HG03378 (cell line): ENCODE results near the gene ATP6V0C.

Experiments used
- ATAC-seq: cut with Tn5 transposase; IDR thresholded peaks from one replicate; pipeline ENCODE4 v1.9.1; 2021; ENCODE audit warnings: mild to moderate bottlenecking, moderate library complexity; ENCODE audit not compliant: unreplicated experiment

The ATP6V0C gene

GRCh38 chr16:2513405-2514332 is at the start of gene ATP6V0C:
Gene ATP6V0C (plus strand): TSS chr16:2513952. CDS start chr16:2514104, 152 bp downstream.
- peak; percentile 47 for ATAC-seq

GRCh38 chr16:2464333-2464732 is 49.4 kb upstream of the ATP6V0C start:
- ATAC-seq: no peak

GRCh38 chr16:2465653-2466415 is 47.9 kb upstream of the ATP6V0C start:
- ATAC-seq: no peak

- no peak for ATAC-seq
Observed at GRCh38 chr16:2466667-2467527, 46.9 kb upstream of the ATP6V0C start.

GRCh38 chr16:2467528-2468232 is 46.1 kb upstream of the ATP6V0C start:
- ATAC-seq: no peak

- no peak for ATAC-seq
Observed at GRCh38 chr16:2468233-2468724, 45.5 kb upstream of the ATP6V0C start.

- no peak for ATAC-seq
Observed at GRCh38 chr16:2468725-2469398, 44.9 kb upstream of the ATP6V0C start.

GRCh38 chr16:2469399-2470233 is 44.1 kb upstream of the ATP6V0C start:
- ATAC-seq: no peak

- ATAC-seq: no peak
Observed at GRCh38 chr16:2470234-2470601, 43.5 kb upstream of the ATP6V0C start.

- ATAC-seq: no peak
Observed at GRCh38 chr16:2470603-2471015, 43.1 kb upstream of the ATP6V0C start.

- ATAC-seq: no peak
Observed at GRCh38 chr16:2471016-2471652, 42.6 kb upstream of the ATP6V0C start, which contains the start of gene NTN3. Gene NTN3 (plus strand): TSS chr16:2471297. CDS start chr16:2471702, 405 bp downstream.

GRCh38 chr16:2471653-2472487 is 41.9 kb upstream of the ATP6V0C start:
- ATAC-seq: no peak

- ATAC-seq: no peak
Observed at GRCh38 chr16:2472488-2472864, 41.3 kb upstream of the ATP6V0C start.

- ATAC-seq: no peak
Observed at GRCh38 chr16:2472885-2473445, 40.8 kb upstream of the ATP6V0C start.

- no peak for ATAC-seq
Observed at GRCh38 chr16:2473446-2473926, 40.3 kb upstream of the ATP6V0C start.

GRCh38 chr16:2473999-2474876 is 39.5 kb upstream of the ATP6V0C start:
- no peak for ATAC-seq
